DND-41 (cell line): ENCODE data around the gene MIEF2.

Experiments
- CTCF ChIP-seq: IDR thresholded peaks from 2 replicates; pipeline ENCODE4 v1.5.1; 2012; ENCODE audit warnings: borderline replicate concordance, low read length, moderate library complexity, mild to moderate bottlenecking; ENCODE audit not compliant: poor library complexity, severe bottlenecking; ENCODE audit errors: extremely low read depth
- EZH2 ChIP-seq: IDR thresholded peaks from 3 replicates; pipeline ENCODE4 v1.6.1; 2012; ENCODE audit warnings: borderline replicate concordance, low read depth, mild to moderate bottlenecking, moderate library complexity, low read length, inconsistent platforms; ENCODE audit not compliant: severe bottlenecking

GRCh38 chr17:18277076-18277475 lies 16.6 kb downstream of the MIEF2 start:
- no peak for TF ChIP-seq CTCF
- TF ChIP-seq EZH2, result no peak
